ENCODE measurements around the gene MINDY4.

DNA sequence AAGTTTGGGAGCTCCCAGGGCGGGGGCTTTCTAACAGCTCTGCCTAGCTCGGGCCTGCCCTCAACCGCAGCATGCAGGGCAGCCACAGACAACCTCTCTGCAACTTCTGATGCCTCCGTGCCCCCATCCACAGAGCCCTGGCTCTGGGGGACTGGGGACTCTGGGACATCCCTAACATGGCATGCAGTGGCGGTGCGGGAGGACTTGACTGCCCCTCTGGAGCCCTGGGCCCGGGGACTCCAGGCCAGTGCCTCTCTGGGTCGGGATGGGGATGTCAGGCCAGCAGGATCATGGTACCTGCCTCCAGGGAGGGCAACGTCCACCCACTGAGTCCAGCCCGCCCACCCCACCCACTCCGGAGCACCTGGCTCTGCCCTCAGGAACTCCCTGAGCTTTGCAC lies 139.9 kb downstream of the MINDY4 start:
- TF ChIP-seq, protein P1, sequence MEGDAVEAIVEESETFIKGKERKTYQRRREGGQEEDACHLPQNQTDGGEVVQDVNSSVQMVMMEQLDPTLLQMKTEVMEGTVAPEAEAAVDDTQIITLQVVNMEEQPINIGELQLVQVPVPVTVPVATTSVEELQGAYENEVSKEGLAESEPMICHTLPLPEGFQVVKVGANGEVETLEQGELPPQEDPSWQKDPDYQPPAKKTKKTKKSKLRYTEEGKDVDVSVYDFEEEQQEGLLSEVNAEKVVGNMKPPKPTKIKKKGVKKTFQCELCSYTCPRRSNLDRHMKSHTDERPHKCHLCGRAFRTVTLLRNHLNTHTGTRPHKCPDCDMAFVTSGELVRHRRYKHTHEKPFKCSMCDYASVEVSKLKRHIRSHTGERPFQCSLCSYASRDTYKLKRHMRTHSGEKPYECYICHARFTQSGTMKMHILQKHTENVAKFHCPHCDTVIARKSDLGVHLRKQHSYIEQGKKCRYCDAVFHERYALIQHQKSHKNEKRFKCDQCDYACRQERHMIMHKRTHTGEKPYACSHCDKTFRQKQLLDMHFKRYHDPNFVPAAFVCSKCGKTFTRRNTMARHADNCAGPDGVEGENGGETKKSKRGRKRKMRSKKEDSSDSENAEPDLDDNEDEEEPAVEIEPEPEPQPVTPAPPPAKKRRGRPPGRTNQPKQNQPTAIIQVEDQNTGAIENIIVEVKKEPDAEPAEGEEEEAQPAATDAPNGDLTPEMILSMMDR (IDR thresholded peaks at IDR 0.05) = no peak
- no peak for TF ChIP-seq EZH2 (IDR thresholded peaks at IDR 0.05; ENCODE audit: borderline replicate concordance, insufficient read depth, low read depth, low read length, poor library complexity, severe bottlenecking)
